K562 (cell line): ENCODE measurements around the gene DDX54. TPM values are rescaled to one million over a fixed set of nuclear protein-coding genes. Genes with fewer than 3 reads are reported as not detected.

Source experiments
- ARID1B ChIP-seq: fragments of 450-650 bp; IDR thresholded peaks from 2 replicates; pipeline ENCODE4 v1.6.1; 2016; ENCODE audit warnings: antibody characterized with exemption, mild to moderate bottlenecking, inconsistent platforms
- ATF7 ChIP-seq: fragments of 450-650 bp; IDR thresholded peaks from 2 replicates; pipeline ENCODE4 v1.7.1; 2014; ENCODE audit warnings: mild to moderate bottlenecking, moderate library complexity
- BCOR ChIP-seq: fragments of 450-650 bp; IDR thresholded peaks from 2 replicates; pipeline ENCODE4 v1.6.1; 2016
- GABPA ChIP-seq: fragments of 200-800 bp; sonication (Bioruptor generic); conservative IDR thresholded peaks from 2 replicates; pipeline ENCODE4 v1.6.1; 2016; ENCODE audit warnings: low read depth, missing genetic modification characterization, missing compliant biosample characterization
- HDAC2 ChIP-seq: fragments of 450-650 bp; IDR thresholded peaks from 2 replicates; pipeline ENCODE4 v1.6.1; 2016; ENCODE audit warnings: mild to moderate bottlenecking
- JUND ChIP-seq, 2 experiments: IDR thresholded peaks; 2 replicates in 1 of 2; 3 replicates in 1 of 2; pipeline ENCODE4 v1.6.1; 2011; ENCODE audit warnings: borderline replicate concordance in 2 of 2, low read depth in 2 of 2, low read length in 2 of 2, improper control_type of control experiment in 1 of 2, missing biosample characterization in 1 of 2, missing genetic modification characterization in 1 of 2, missing genetic modification reagents in 1 of 2
- NR2C2 ChIP-seq, 2 experiments: fragments of 200-800 bp in 1 of 2; sonication (Bioruptor generic) in 1 of 2; sonication (generic) in 1 of 2; formaldehyde crosslinking in 1 of 2; IDR thresholded peaks; 2 replicates each; pipeline versions ENCODE4 v1.6.1 to v1.8.0; 2016 to 2022; ENCODE audit warnings: mild to moderate bottlenecking in 1 of 2, missing compliant biosample characterization in 1 of 2, missing genetic modification characterization in 1 of 2, missing genetic modification reagents in 1 of 2
- NRF1 ChIP-seq, 2 experiments: fragments of 450-650 bp; IDR thresholded peaks in 1 of 2; conservative IDR thresholded peaks in 1 of 2; 2 replicates each; pipeline ENCODE4 v1.6.1; 2014; ENCODE audit warnings: mild to moderate bottlenecking in 2 of 2
- RBM25 ChIP-seq: fragments of 200-400 bp; formaldehyde crosslinking; IDR thresholded peaks from 2 replicates; pipeline ENCODE4 v1.6.1; 2018; ENCODE audit warnings: low read length, low read depth, moderate library complexity; ENCODE audit not compliant: severe bottlenecking
- SMARCE1 ChIP-seq: fragments of 450-650 bp; IDR thresholded peaks from 2 replicates; pipeline ENCODE4 v1.7.1; 2016; ENCODE audit warnings: mild to moderate bottlenecking
- TAF9B ChIP-seq: fragments of 450-650 bp; IDR thresholded peaks from 2 replicates; pipeline ENCODE4 v1.6.1; 2018; ENCODE audit warnings: mild to moderate bottlenecking; ENCODE audit not compliant: partially characterized antibody
- ZNF174 ChIP-seq: fragments of 250-450 bp; sonication (Bioruptor Pico); IDR thresholded peaks from 2 replicates; pipeline ENCODE4 v1.4.0; 2020; ENCODE audit warnings: mild to moderate bottlenecking
- polyA plus RNA-seq, 8 experiments: library from polyadenylated mRNA; depleted of rRNA in 4 of 8; stranded (reverse) in 5 of 8; unstranded in 3 of 8; fragments of >200 nt; fragmentation: Nextera tagmentation in 2 of 8; fragmentation: Illumina TruSeq in 1 of 8; extraction: Ambion mirVana in 2 of 8; extraction: Trizol in 1 of 8; gene quantifications; 2 replicates each; pipeline versions ENCODE4 v1.2.1 to v1.2.3, GENCODE V29; 2011 to 2014; ENCODE audit warnings: inconsistent platforms in 1 of 8, missing spikeins in 1 of 8
- total RNA-seq, 7 experiments: library from RNA; depleted of rRNA in 6 of 7; stranded (reverse); fragments of >200 nt in 6 of 7; fragmentation: Illumina TruSeq in 2 of 7; extraction: Trizol in 2 of 7; gene quantifications; 2 replicates each; pipeline versions ENCODE4 v1.2.1 to v1.2.3, GENCODE V29; 2011 to 2021; ENCODE audit warnings: low replicate concordance in 1 of 7
- TF ChIP-seq, protein P1 (sequence below), 2 experiments: fragments of 450-650 bp; IDR thresholded peaks; 2 replicates each; pipeline ENCODE4 v1.6.1; 2016; ENCODE audit warnings: mild to moderate bottlenecking in 2 of 2, borderline replicate concordance in 1 of 2, low read depth in 1 of 2, moderate library complexity in 1 of 2
- TF ChIP-seq, protein P2 (sequence below): fragments of 200-800 bp; sonication (Bioruptor generic); IDR thresholded peaks from 2 replicates; pipeline ENCODE4 v1.6.1; 2017; ENCODE audit warnings: missing genetic modification characterization, missing compliant biosample characterization

Gene DDX54
- total and polyA plus RNA-seq, 9 of the 15 experiments (the other 6 are each of a cell fraction or from before 2014, with no cell fraction given) = 1.4 to 135 (median 51.4) TPM

DNA sequence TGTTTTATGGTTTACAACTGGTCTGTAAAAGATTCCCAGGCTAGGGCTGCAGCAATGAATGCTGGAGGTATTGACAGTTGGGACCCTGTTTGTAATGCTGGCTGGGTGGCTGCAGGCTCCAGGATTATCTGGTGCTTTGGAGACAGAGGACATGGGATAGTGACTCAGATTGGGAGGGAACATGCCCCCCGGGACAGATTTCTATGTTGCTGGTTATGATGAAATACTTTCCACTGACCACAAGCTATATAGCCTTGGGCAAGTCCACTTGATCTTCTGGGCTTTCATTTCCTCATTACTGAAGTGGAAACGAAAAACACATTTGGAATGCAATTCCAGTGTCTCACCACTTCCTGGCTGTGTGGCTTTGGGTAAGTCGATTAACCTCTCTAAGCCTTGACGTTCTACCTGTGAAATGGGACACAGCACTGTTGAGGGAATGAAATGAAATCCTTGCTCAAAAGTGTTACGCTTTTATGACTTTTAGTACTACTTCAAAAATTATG, 29.7 kb upstream of the DDX54 start (continued):
- TF ChIP-seq, protein P1, sequence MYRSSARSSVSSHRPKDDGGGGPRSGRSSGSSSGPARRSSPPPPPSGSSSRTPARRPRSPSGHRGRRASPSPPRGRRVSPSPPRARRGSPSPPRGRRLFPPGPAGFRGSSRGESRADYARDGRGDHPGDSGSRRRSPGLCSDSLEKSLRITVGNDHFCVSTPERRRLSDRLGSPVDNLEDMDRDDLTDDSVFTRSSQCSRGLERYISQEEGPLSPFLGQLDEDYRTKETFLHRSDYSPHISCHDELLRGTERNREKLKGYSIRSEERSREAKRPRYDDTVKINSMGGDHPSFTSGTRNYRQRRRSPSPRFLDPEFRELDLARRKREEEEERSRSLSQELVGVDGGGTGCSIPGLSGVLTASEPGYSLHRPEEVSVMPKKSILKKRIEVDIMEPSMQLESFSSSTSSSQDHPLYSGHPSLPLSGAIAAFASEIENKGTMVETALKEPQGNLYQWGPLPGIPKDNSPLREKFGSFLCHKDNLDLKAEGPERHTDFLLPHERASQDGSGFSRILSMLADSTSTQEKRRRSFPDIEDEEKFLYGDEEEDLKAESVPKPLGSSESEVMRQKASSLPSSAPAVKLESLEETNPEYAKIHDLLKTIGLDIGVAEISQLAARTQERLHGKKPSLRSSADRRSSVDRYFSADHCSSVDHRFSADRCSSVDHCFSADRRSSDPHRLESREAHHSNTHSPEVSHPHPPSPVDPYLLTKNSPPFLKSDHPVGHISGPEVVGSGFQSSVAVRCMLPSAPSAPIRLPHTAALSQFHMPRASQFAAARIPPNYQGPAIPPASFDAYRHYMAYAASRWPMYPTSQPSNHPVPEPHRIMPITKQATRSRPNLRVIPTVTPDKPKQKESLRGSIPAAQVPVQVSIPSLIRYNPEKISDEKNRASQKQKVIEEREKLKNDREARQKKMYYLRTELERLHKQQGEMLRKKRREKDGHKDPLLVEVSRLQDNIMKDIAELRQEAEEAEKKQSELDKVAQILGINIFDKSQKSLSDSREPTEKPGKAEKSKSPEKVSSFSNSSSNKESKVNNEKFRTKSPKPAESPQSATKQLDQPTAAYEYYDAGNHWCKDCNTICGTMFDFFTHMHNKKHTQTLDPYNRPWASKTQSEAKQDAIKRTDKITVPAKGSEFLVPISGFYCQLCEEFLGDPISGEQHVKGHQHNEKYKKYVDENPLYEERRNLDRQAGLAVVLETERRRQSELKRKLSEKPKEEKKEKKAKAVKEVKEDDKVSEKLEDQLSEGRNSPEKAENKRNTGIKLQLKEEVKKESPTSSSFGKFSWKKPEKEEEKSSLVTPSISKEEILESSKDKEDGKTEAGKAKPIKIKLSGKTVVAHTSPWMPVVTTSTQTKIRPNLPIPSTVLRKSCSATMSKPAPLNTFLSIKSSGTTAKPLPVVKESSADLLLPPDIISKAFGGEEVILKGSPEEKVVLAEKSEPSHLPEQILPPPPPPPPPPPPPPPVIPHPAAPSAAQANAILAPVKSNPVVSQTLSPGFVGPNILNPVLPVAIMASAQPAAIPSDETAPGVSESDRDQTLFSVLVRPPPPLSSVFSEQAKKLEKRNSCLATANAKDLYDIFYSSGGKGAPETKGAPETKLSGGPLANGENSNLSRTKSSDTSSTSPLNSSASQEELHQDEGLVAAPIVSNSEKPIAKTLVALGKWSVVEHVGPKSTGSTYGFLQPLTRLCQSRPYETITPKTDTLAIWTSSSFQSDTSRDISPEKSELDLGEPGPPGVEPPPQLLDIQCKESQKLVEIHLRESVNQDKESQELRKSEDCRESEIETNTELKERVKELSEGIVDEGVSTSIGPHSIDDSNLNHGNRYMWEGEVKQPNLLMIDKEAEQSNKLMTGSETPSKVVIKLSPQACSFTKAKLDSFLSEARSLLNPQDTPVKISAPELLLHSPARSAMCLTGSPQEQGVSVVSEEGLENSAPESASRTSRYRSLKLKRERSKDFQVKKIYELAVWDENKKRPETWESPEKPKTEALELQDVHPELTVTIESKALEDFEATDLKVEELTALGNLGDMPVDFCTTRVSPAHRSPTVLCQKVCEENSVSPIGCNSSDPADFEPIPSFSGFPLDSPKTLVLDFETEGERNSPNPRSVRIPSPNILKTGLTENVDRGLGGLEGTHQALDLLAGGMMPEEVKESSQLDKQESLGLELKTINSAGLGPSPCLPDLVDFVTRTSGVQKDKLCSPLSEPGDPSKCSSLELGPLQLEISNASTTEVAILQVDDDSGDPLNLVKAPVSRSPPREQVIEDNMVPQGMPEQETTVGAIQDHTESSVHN (IDR thresholded peaks at IDR 0.05; ENCODE audit: borderline replicate concordance in 1 of 2, low read depth in 1 of 2) = 0 out of 4 replicates have a peak, but pooled peaks of 1 of the 2 experiments have one; percentile 27
- TF ChIP-seq JUND (IDR thresholded peaks at IDR 0.05; ENCODE audit: borderline replicate concordance, low read depth, low read length) (peak; percentile 51; the same call in 1 of the 2 replicates), JUND (tag; IDR thresholded peaks at IDR 0.05; ENCODE audit: borderline replicate concordance, low read depth, low read length) (peak; percentile 43; the same call in 2 of the 3 replicates), BCOR (peak; percentile 70; the same call in 1 of the 2 replicates), ATF7 (peak; percentile 68), HDAC2 (peak; percentile 21; the same call in 1 of the 2 replicates), ARID1B (peak; percentile 36; the same call in 1 of the 2 replicates), GABPA (tag) (peak; percentile 79), SMARCE1 (peak; percentile 65; the same call in 1 of the 2 replicates), ZNF174 (CRISPR knock-in tag) (no peak), NRF1 (conservative IDR thresholded peaks at IDR 0.05 in 1 of 2, IDR thresholded peaks at IDR 0.05 in 1 of 2) (peak; percentile 29 to 47; a peak in 3 of 4 replicates), NR2C2 (CRISPR knock-in tag; IDR thresholded peaks at IDR 0.05) (no peak), NR2C2 (tag; IDR thresholded peaks at IDR 0.05) (peak; percentile 49; the same call in 1 of the 2 replicates), TAF9B (no peak), RBM25 (peak; percentile 77)
- TF ChIP-seq, protein P2, sequence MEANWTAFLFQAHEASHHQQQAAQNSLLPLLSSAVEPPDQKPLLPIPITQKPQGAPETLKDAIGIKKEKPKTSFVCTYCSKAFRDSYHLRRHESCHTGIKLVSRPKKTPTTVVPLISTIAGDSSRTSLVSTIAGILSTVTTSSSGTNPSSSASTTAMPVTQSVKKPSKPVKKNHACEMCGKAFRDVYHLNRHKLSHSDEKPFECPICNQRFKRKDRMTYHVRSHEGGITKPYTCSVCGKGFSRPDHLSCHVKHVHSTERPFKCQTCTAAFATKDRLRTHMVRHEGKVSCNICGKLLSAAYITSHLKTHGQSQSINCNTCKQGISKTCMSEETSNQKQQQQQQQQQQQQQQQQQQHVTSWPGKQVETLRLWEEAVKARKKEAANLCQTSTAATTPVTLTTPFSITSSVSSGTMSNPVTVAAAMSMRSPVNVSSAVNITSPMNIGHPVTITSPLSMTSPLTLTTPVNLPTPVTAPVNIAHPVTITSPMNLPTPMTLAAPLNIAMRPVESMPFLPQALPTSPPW (CRISPR knock-in tag) = peak; percentile 75
